Natural killer cell (primary cell): ENCODE measurements around the gene DCUN1D4. TPM values are rescaled to one million over a fixed set of nuclear protein-coding genes. Genes with fewer than 3 reads are reported as not detected.

Source experiments
- ATAC-seq, 3 donors: fragments of 150-1000 bp in 2 of 3; fragments of 200-7000 bp in 1 of 3; cut with Tn5 transposase; 1 replicate in 1 of 3; 2 replicates in 2 of 3; pipeline ENCODE4 v1.10.0; 2021; ENCODE audit warnings: mild to moderate bottlenecking in 2 of 3, moderate library complexity in 2 of 3
- DNase-seq, 2 donors: peaks; one replicate each; pipeline versions ENCODE4 v3.0.0 to v3.0.0-alpha.2; 2013 to 2021; ENCODE audit warnings: mixed read lengths in 1 of 2
- H3K27ac ChIP-seq: one replicate; pipeline ENCODE4 v1.5.1; 2013; ENCODE audit warnings: mild to moderate bottlenecking, low read length
- H3K27me3 ChIP-seq: one replicate; pipeline ENCODE4 v1.6.1; 2013; ENCODE audit warnings: low read length; ENCODE audit not compliant: control insufficient read depth, insufficient read depth
- H3K36me3 ChIP-seq: one replicate; pipeline ENCODE4 v1.6.1; 2013; ENCODE audit warnings: low read length; ENCODE audit not compliant: control insufficient read depth, insufficient read depth
- H3K4me1 ChIP-seq: one replicate; pipeline ENCODE4 v1.6.1; 2013; ENCODE audit warnings: low read length; ENCODE audit not compliant: control insufficient read depth, insufficient read depth
- H3K4me3 ChIP-seq: one replicate; pipeline ENCODE4 v1.5.1; 2013; ENCODE audit warnings: low read length
- H3K9me3 ChIP-seq: one replicate; pipeline ENCODE4 v1.6.1; 2013; ENCODE audit warnings: low read length; ENCODE audit not compliant: control insufficient read depth, insufficient read depth
- H3K27ac Mint-ChIP-seq, 2 donors: one replicate each; pipeline ENCODE4 v1.8.0; 2022; ENCODE audit warnings: mild to moderate bottlenecking in 2 of 2, mixed read lengths in 2 of 2, moderate library complexity in 1 of 2
- H3K27me3 Mint-ChIP-seq, 2 donors: one replicate each; pipeline ENCODE4 v1.8.0; 2022; ENCODE audit warnings: low read depth in 2 of 2, mixed read lengths in 2 of 2
- H3K36me3 Mint-ChIP-seq: one replicate; pipeline ENCODE4 v1.8.0; 2022; ENCODE audit warnings: mixed read lengths
- H3K4me1 Mint-ChIP-seq, 2 donors: one replicate each; pipeline ENCODE4 v1.8.0; 2022; ENCODE audit warnings: mixed read lengths in 2 of 2
- H3K4me3 Mint-ChIP-seq: one replicate; pipeline ENCODE4 v1.8.0; 2022; ENCODE audit warnings: mild to moderate bottlenecking, moderate library complexity, mixed read lengths
- H3K9me3 Mint-ChIP-seq, 2 donors: one replicate each; pipeline ENCODE4 v1.8.0; 2022; ENCODE audit warnings: mixed read lengths in 2 of 2
- WGBS: methylation state at CpG from one replicate; pipeline ENCODE4 v1.1.7; 2013; ENCODE audit warnings: missing lambda C conversion rate; ENCODE audit not compliant: insufficient coverage; 5-methylcytosine and 5-hydroxymethylcytosine counted together
- intact Hi-C: fragments of 100-400 bp; cut with micrococcal nuclease; formaldehyde crosslinking; loops from one replicate; pipeline ENCODE4 v1.14.2; 2022
- total RNA-seq, 4 donors: library from RNA; stranded (reverse); fragments of 120-200 nt in 1 of 4; gene quantifications; one replicate each; pipeline versions ENCODE4 v1.2.3 to v1.2.4, GENCODE V29; 2013 to 2022
- TF ChIP-seq, protein P1 (sequence below): fragments of 200-600 bp; IDR thresholded peaks from one replicate; pipeline ENCODE4 v1.8.0; 2022; ENCODE audit warnings: antibody characterized with exemption

Gene DCUN1D4
- total RNA-seq, 3 donors from 2014 or later (not counting 1 experiment from before 2014, with no cell fraction given) = 26.9 to 35.9 (median 35.1) TPM

GRCh38 chr4:51906167-51906958 lies 63.4 kb downstream of the DCUN1D4 start:
- peak in 1 of 3 donors; percentile 52 for ATAC-seq
- no peak overlapping the region for H3K27ac ChIP-seq
- Mint-ChIP-seq H3K27me3 (no peaks in the 10 kb centered on the region), H3K9me3 (no peaks in the 10 kb centered on the region), H3K4me3 (no peak overlapping the region), H3K4me1 (peaks cover 8 to 16% of the 10 kb centered on the region in 2 donors), H3K36me3 (no peaks in the 10 kb centered on the region), H3K27ac (peak overlapping the region; percentile 12 to 51)
- no peaks in the 10 kb centered on the region for H3K27me3 ChIP-seq
- no peaks in the 10 kb centered on the region for H3K9me3 ChIP-seq
- H3K36me3 ChIP-seq = peaks cover 9% of the 10 kb centered on the region
- DNase-seq = no peak
- peaks cover 2% of the 10 kb centered on the region for H3K4me1 ChIP-seq
- TF ChIP-seq, protein P1, sequence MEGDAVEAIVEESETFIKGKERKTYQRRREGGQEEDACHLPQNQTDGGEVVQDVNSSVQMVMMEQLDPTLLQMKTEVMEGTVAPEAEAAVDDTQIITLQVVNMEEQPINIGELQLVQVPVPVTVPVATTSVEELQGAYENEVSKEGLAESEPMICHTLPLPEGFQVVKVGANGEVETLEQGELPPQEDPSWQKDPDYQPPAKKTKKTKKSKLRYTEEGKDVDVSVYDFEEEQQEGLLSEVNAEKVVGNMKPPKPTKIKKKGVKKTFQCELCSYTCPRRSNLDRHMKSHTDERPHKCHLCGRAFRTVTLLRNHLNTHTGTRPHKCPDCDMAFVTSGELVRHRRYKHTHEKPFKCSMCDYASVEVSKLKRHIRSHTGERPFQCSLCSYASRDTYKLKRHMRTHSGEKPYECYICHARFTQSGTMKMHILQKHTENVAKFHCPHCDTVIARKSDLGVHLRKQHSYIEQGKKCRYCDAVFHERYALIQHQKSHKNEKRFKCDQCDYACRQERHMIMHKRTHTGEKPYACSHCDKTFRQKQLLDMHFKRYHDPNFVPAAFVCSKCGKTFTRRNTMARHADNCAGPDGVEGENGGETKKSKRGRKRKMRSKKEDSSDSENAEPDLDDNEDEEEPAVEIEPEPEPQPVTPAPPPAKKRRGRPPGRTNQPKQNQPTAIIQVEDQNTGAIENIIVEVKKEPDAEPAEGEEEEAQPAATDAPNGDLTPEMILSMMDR = no peak
- 43% methylated on average over 6 of the region's 7 CpGs for WGBS
- intact Hi-C loops = no loop called here
- no peak overlapping the region for H3K4me3 ChIP-seq

GRCh38 chr4:51907006-51907669 lies 64.2 kb downstream of the DCUN1D4 start:
- no peak for ATAC-seq
- no peak overlapping the region for H3K27ac ChIP-seq
- H3K36me3 ChIP-seq = peaks cover 11% of the 10 kb centered on the region
- Mint-ChIP-seq H3K9me3 (no peaks in the 10 kb centered on the region), H3K27ac (no peak overlapping the region), H3K27me3 (no peaks in the 10 kb centered on the region), H3K4me3 (no peak overlapping the region), H3K4me1 (peaks cover 8 to 16% of the 10 kb centered on the region in 2 donors), H3K36me3 (peaks cover 1% of the 10 kb centered on the region)
- peaks cover 2% of the 10 kb centered on the region for H3K4me1 ChIP-seq
- H3K9me3 ChIP-seq = no peaks in the 10 kb centered on the region
- WGBS = no CpG with 5 or more reads among the region's 3 CpGs
- no peak for DNase-seq
- no peak overlapping the region for H3K4me3 ChIP-seq
- intact Hi-C loops = no loop called here
- TF ChIP-seq, protein P1 = no peak
- no peaks in the 10 kb centered on the region for H3K27me3 ChIP-seq

GRCh38 chr4:51909236-51909703 lies 66.3 kb downstream of the DCUN1D4 start:
- H3K27ac Mint-ChIP-seq = no peak overlapping the region
- H3K4me1 Mint-ChIP-seq = peaks cover 8 to 16% of the 10 kb centered on the region in 2 donors
- intact Hi-C loops = no loop called here
- Histone ChIP-seq H3K36me3 (peaks cover 20% of the 10 kb centered on the region), H3K27me3 (no peaks in the 10 kb centered on the region), H3K27ac (no peak overlapping the region), H3K4me3 (no peak overlapping the region), H3K4me1 (peaks cover 2% of the 10 kb centered on the region), H3K9me3 (no peaks in the 10 kb centered on the region)
- H3K4me3 Mint-ChIP-seq = no peak overlapping the region
- H3K36me3 Mint-ChIP-seq = peaks cover 19% of the 10 kb centered on the region
- ATAC-seq (no peak), DNase-seq (no peak)
- TF ChIP-seq, protein P1 = no peak
- H3K27me3 Mint-ChIP-seq = no peaks in the 10 kb centered on the region
- no peaks in the 10 kb centered on the region for H3K9me3 Mint-ChIP-seq
- 96% methylated on average over 7 of the region's 7 CpGs for WGBS
